Prostate gland (tissue), 2 donors: ENCODE data around the gene DLST.

ENCODE experiments used
- POLR2A ChIP-seq: fragments of 450-650 bp; IDR thresholded peaks from one replicate; pipeline ENCODE4 v1.6.1; 2016; ENCODE audit warnings: antibody characterized with exemption, mild to moderate bottlenecking
- POLR2AphosphoS5 ChIP-seq: sonication (generic); formaldehyde crosslinking; IDR thresholded peaks from one replicate; pipeline ENCODE4 v1.6.1; 2017; ENCODE audit warnings: antibody characterized with exemption
- TF ChIP-seq, protein P1 (sequence below), 4 experiments: fragments of 200-600 bp in 2 of 4; fragments of 450-650 bp in 2 of 4; sonication (generic) in 2 of 4; IDR thresholded peaks; 1 replicate in 3 of 4; 2 replicates in 1 of 4; pipeline ENCODE4 v1.5.1; 2016 to 2019; ENCODE audit warnings: antibody characterized with exemption in 4 of 4, mild to moderate bottlenecking in 2 of 4, moderate library complexity in 2 of 4

- TF ChIP-seq, protein P1, sequence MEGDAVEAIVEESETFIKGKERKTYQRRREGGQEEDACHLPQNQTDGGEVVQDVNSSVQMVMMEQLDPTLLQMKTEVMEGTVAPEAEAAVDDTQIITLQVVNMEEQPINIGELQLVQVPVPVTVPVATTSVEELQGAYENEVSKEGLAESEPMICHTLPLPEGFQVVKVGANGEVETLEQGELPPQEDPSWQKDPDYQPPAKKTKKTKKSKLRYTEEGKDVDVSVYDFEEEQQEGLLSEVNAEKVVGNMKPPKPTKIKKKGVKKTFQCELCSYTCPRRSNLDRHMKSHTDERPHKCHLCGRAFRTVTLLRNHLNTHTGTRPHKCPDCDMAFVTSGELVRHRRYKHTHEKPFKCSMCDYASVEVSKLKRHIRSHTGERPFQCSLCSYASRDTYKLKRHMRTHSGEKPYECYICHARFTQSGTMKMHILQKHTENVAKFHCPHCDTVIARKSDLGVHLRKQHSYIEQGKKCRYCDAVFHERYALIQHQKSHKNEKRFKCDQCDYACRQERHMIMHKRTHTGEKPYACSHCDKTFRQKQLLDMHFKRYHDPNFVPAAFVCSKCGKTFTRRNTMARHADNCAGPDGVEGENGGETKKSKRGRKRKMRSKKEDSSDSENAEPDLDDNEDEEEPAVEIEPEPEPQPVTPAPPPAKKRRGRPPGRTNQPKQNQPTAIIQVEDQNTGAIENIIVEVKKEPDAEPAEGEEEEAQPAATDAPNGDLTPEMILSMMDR (IDR thresholded peaks at IDR 0.05): no peak
- TF ChIP-seq POLR2A (no peak), POLR2AphosphoS5 (no peak)
Observed at GRCh38 chr14:74865156-74865555, 16.6 kb upstream of the DLST start.
